C4-2B (cell line): ENCODE results near the gene CABP7.

Experiments used
- ZFX ChIP-seq: fragments of 450-650 bp; IDR thresholded peaks from 2 replicates; pipeline ENCODE4 v1.6.1; 2017
- TF ChIP-seq, protein P1 (sequence below): fragments of 450-650 bp; conservative IDR thresholded peaks from 2 replicates; pipeline ENCODE4 v1.5.1; 2017; ENCODE audit warnings: mild to moderate bottlenecking

DNA sequence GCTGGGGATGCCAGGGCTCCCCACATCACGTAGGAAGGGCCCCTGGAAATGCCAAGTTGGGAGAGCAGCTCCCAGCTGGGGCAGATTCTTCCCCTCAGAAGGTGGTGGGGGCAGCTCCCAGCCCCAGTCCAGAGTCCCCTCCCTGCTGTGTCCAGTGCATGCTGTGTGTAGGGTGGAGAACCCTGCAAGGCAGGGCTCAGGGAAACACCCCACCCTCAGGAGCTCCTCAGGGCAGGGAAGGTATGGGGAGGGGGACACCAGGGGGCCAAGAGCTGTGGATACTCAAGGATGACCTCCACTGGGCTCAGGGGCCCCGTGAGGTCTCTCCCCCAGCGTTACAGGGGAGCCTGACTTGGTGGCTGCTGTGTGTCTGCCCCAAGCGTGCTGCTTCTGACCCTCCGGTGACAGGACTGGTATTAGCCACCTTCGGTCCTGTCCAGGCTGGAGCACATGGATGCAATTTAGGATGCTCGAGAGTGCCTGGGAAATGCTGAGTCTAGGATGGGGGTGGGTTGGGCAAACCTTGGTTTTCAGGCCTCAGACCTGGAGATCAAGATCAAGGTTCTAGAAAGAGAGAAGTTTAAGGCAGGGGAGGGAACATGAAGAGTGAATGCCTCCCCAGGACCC lies 16.1 kb upstream of the CABP7 start:
- TF ChIP-seq, protein P1, sequence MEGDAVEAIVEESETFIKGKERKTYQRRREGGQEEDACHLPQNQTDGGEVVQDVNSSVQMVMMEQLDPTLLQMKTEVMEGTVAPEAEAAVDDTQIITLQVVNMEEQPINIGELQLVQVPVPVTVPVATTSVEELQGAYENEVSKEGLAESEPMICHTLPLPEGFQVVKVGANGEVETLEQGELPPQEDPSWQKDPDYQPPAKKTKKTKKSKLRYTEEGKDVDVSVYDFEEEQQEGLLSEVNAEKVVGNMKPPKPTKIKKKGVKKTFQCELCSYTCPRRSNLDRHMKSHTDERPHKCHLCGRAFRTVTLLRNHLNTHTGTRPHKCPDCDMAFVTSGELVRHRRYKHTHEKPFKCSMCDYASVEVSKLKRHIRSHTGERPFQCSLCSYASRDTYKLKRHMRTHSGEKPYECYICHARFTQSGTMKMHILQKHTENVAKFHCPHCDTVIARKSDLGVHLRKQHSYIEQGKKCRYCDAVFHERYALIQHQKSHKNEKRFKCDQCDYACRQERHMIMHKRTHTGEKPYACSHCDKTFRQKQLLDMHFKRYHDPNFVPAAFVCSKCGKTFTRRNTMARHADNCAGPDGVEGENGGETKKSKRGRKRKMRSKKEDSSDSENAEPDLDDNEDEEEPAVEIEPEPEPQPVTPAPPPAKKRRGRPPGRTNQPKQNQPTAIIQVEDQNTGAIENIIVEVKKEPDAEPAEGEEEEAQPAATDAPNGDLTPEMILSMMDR = no peak
- TF ChIP-seq ZFX = no peak
